ENCODE results near the gene GPR62.
A peak's percentile ranks its signal among the peaks of the same experiment; 100 is the strongest.

Gene GPR62

DNA sequence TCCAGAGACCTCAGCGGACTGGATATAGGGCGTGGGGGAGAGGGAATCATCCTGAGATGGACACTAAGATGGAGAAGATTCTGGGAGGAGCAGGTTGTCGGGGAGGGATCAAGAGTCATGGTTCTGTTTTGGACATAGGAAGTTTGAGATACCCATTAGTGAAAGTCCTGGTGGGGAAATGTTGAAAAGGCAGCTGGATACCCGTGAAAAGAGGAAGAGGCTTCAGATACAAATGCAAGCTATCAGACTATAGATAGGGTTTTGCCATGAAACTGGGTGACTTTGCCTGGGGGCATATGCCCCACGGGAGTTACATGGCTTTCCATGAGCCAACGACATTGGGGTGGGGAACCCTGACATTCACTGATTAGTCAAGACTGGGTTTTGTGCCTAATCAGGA lies 1.1 kb upstream of the GPR62 start:
- Mint-ChIP-seq H3K27ac (ENCODE audit: low read depth) (no peak overlapping the region), H3K4me3 (no peak overlapping the region), H3K36me3 (ENCODE audit: insufficient read depth) (peaks cover 1% of the 10 kb centered on the region), H3K27me3 (peaks cover 32% of the 10 kb centered on the region), H3K4me1 (peaks cover 5% of the 10 kb centered on the region), H3K9me3 (no peaks in the 10 kb centered on the region)
- no peak for ATAC-seq (replicated peaks; ENCODE audit: extremely low read depth, poor library complexity, severe bottlenecking)
- DNase-seq (ENCODE audit: low spot score in 2 of 2), result no peak

GRCh38 chr3:51954713-51955112 lies 468 bp upstream of the GPR62 start:
- ATAC-seq (replicated peaks; ENCODE audit: extremely low read depth, poor library complexity, severe bottlenecking) (no peak), DNase-seq (ENCODE audit: low spot score in 2 of 2) (no peak)
- Mint-ChIP-seq H3K27ac (ENCODE audit: low read depth) (no peak overlapping the region), H3K27me3 (peaks cover 32% of the 10 kb centered on the region), H3K9me3 (no peaks in the 10 kb centered on the region), H3K4me1 (peaks cover 5% of the 10 kb centered on the region), H3K36me3 (ENCODE audit: insufficient read depth) (peaks cover 3% of the 10 kb centered on the region), H3K4me3 (no peak overlapping the region)

GRCh38 chr3:51955893-51956770 lies 951 bp downstream of the GPR62 start:
- peaks cover 3% of the 10 kb centered on the region for H3K36me3 Mint-ChIP-seq (ENCODE audit: insufficient read depth)
- DNase-seq (ENCODE audit: low spot score in 2 of 2) (no peak), ATAC-seq (replicated peaks; ENCODE audit: extremely low read depth, poor library complexity, severe bottlenecking) (peak; percentile 57)
- peaks cover 5% of the 10 kb centered on the region for H3K4me1 Mint-ChIP-seq
- peak overlapping the region; percentile 36 for H3K4me3 Mint-ChIP-seq
- H3K9me3 Mint-ChIP-seq, result no peaks in the 10 kb centered on the region
- H3K27ac Mint-ChIP-seq (ENCODE audit: low read depth), result no peak overlapping the region
- H3K27me3 Mint-ChIP-seq, result peaks cover 32% of the 10 kb centered on the region

GRCh38 chr3:51957520-51958205 lies 2.5 kb downstream of the GPR62 start:
- peaks cover 32% of the 10 kb centered on the region for H3K27me3 Mint-ChIP-seq
- ATAC-seq (replicated peaks; ENCODE audit: extremely low read depth, poor library complexity, severe bottlenecking) (no peak), DNase-seq (ENCODE audit: low spot score in 2 of 2) (no peak)
- H3K4me3 Mint-ChIP-seq, result no peak overlapping the region
- H3K9me3 Mint-ChIP-seq, result no peaks in the 10 kb centered on the region
- peaks cover 5% of the 10 kb centered on the region for H3K4me1 Mint-ChIP-seq
- H3K36me3 Mint-ChIP-seq (ENCODE audit: insufficient read depth), result peaks cover 3% of the 10 kb centered on the region
- H3K27ac Mint-ChIP-seq (ENCODE audit: low read depth), result no peak overlapping the region

DNA sequence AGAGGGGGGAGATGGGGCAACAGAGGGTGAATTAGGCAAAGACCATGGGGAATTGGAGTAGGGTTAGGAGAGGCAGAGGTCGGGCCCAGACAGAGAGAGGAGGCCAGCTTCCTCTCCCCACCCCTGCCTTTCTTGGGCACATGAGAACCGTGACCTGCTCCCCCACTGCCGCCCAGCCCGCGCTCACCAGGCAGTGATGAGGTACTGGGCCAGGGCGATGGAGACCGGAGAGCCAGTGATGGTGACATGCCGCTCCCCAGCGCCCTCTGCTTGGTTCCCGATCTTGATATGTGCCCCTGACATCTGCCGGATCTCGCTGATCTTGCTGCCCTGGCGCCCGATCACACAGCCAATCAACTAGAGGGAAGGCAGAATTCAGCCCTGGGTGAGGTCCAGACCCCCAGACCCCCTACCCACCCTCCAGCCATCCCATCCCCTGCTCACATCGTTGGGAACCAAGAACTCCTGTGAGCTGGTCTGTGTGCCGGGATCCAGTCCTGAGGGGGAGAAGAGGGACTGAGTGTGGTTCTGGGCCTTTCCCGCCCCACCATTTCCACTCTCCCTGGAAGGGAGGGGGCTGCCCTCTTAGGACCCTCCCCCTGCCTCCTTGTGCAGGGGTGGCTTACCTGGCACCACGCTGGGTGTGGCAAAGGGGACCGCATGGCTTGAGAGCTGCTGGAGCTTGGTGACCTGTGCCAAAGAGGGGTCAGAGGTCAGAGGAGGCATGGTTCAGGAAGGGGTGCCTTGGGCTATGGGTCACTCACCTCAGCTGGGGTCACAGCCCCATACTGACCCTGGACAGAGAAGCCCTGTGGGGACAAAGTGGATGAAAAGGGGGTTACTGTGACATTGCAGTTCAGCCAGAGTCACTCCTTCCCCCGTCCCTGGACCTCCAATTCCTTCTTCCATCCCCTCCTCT lies 3.7 kb downstream of the GPR62 start:
- H3K27ac Mint-ChIP-seq (ENCODE audit: low read depth), result no peak overlapping the region
- H3K27me3 Mint-ChIP-seq, result peaks cover 22% of the 10 kb centered on the region
- no peaks in the 10 kb centered on the region for H3K9me3 Mint-ChIP-seq
- H3K4me3 Mint-ChIP-seq, result no peak overlapping the region
- H3K4me1 Mint-ChIP-seq, result peaks cover 5% of the 10 kb centered on the region
- H3K36me3 Mint-ChIP-seq (ENCODE audit: insufficient read depth), result peaks cover 3% of the 10 kb centered on the region
- no peak for ATAC-seq (replicated peaks; ENCODE audit: extremely low read depth, poor library complexity, severe bottlenecking)
- no peak for DNase-seq (ENCODE audit: low spot score in 2 of 2)

DNA sequence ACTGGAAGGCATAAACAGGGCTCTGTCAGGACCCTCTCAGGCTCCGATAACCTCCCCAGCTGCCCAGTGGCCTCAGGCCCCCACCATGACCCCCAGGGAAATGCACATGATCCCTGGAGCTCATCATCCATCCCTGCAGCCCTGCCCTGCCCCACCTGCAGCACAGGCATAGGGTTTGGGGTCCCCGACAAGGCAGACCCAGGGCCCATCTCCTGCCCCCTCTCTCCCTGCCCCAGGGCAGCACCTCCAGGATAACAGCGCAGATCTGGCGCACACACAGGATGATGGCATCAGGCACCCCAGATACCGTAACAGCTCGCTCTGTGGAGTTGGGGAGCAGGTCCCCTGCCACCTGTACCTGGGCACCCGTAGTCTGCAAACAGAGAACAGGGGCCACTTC lies 4.5 kb downstream of the GPR62 start:
- H3K27me3 Mint-ChIP-seq, result peaks cover 15% of the 10 kb centered on the region
- H3K27ac Mint-ChIP-seq (ENCODE audit: low read depth), result no peak overlapping the region
- no peak overlapping the region for H3K4me3 Mint-ChIP-seq
- peaks cover 3% of the 10 kb centered on the region for H3K36me3 Mint-ChIP-seq (ENCODE audit: insufficient read depth)
- peaks cover 9% of the 10 kb centered on the region for H3K4me1 Mint-ChIP-seq
- no peaks in the 10 kb centered on the region for H3K9me3 Mint-ChIP-seq
- ATAC-seq (replicated peaks; ENCODE audit: extremely low read depth, poor library complexity, severe bottlenecking), result no peak
- no peak for DNase-seq (ENCODE audit: low spot score in 2 of 2)

DNA sequence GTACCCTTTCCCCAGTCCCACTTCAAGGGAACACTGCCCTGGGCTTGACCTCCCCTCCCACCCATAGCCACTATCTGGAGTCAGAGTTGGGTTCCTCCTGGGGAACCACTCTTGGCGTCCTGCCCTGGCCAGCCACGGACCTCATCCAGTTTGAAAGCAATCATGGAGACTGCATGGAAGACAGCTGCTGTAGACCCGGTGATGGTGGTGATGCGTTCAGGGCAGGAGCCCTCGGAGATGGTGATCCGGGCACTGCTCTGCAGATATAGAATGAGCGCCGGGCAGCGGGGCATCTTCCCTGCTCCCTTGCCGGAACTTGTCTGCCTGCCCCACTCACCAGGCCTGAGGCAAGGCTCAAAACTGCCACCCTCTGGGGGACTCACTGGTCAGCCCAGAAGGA lies 5.2 kb downstream of the GPR62 start:
- DNase-seq (ENCODE audit: low spot score in 2 of 2) (no peak), ATAC-seq (replicated peaks; ENCODE audit: extremely low read depth, poor library complexity, severe bottlenecking) (no peak)
- no peaks in the 10 kb centered on the region for H3K9me3 Mint-ChIP-seq
- no peak overlapping the region for H3K27ac Mint-ChIP-seq (ENCODE audit: low read depth)
- peaks cover 3% of the 10 kb centered on the region for H3K36me3 Mint-ChIP-seq (ENCODE audit: insufficient read depth)
- peaks cover 8% of the 10 kb centered on the region for H3K27me3 Mint-ChIP-seq
- peaks cover 17% of the 10 kb centered on the region for H3K4me1 Mint-ChIP-seq
- H3K4me3 Mint-ChIP-seq, result no peak overlapping the region

DNA sequence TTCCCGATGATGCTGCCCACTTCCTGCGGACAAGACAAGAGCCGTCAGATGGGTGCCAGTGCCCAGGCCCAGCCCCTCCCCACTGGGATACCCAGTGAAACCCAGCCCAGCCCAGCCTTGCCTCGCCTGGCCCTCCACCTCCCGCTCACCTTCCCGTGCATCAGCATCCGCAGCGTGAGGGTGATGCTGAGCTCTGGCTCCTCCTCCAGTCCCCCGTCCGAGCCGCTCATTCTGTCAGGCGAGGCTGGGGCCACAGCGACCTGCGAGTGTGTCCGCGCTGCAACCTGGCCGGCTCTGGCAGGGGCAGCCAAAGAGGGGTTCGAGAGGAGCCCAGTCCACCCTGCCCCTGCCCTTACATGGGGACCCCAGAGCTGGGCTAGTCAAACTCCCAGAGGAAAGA lies 5.8 kb downstream of the GPR62 start:
- no peaks in the 10 kb centered on the region for H3K9me3 Mint-ChIP-seq
- peaks cover 4% of the 10 kb centered on the region for H3K36me3 Mint-ChIP-seq (ENCODE audit: insufficient read depth)
- DNase-seq (ENCODE audit: low spot score in 2 of 2) (no peak), ATAC-seq (replicated peaks; ENCODE audit: extremely low read depth, poor library complexity, severe bottlenecking) (no peak)
- H3K27ac Mint-ChIP-seq (ENCODE audit: low read depth), result no peak overlapping the region
- H3K4me1 Mint-ChIP-seq, result peaks cover 22% of the 10 kb centered on the region
- peaks cover 8% of the 10 kb centered on the region for H3K27me3 Mint-ChIP-seq
- H3K4me3 Mint-ChIP-seq, result no peak overlapping the region

DNA sequence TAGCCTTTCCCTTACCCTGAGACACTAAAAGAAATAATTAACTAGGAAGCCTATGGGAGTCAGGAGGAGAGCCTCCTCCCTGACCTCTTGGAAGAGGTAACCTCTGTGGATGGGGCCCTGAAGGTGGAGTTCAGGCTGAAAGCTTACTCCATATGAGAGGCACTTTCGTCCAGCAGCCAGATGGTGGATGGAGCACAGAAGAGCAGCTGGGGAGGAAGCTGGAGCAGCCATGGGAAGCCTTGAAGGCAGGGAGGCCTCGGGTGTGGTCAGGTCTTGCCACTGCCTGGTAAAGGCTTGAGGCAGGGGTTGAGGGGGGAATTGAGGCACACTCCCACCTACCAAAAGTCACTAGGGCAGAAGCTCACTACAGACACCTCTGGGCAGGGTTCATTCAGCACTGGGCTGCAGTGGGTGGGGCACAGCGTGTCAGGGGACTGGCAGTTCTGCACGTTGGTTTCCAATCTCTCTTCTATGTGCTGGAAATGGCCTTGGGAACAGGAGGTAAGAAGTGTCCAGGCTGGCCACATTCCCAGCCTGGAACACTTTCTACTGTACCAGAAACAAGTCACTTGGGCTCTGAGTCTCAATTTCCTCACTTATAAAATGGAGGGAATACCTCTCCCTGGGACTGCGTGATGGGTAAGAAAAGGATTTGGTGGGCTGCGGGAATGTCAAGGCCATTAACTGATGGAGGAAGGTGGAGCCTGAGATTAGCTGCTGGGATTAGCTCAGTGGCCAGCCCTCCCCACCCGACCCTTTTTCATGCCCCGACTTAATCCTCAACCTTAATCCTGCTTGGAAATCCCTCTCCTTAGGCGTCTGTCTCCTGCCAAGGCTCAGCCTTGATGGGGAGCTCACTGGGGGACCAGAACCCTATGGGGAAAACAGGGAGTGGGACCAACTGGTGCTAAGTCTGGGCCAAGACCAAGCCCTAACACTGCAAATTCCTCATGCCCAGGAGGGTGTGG lies 6.7 kb downstream of the GPR62 start:
- DNase-seq (ENCODE audit: low spot score in 2 of 2) (no peak), ATAC-seq (replicated peaks; ENCODE audit: extremely low read depth, poor library complexity, severe bottlenecking) (no peak)
- Mint-ChIP-seq H3K9me3 (no peaks in the 10 kb centered on the region), H3K27ac (ENCODE audit: low read depth) (no peak overlapping the region), H3K4me3 (no peak overlapping the region), H3K4me1 (peaks cover 17% of the 10 kb centered on the region), H3K27me3 (peaks cover 8% of the 10 kb centered on the region), H3K36me3 (ENCODE audit: insufficient read depth) (peaks cover 4% of the 10 kb centered on the region)

GRCh38 chr3:51962854-51963530 lies 7.8 kb downstream of the GPR62 start:
- peaks cover under 1% of the 10 kb centered on the region for H3K27me3 Mint-ChIP-seq
- ATAC-seq (replicated peaks; ENCODE audit: extremely low read depth, poor library complexity, severe bottlenecking) (no peak), DNase-seq (ENCODE audit: low spot score in 2 of 2) (no peak)
- H3K36me3 Mint-ChIP-seq (ENCODE audit: insufficient read depth), result peaks cover 4% of the 10 kb centered on the region
- no peaks in the 10 kb centered on the region for H3K9me3 Mint-ChIP-seq
- H3K4me1 Mint-ChIP-seq, result peaks cover 17% of the 10 kb centered on the region
- H3K27ac Mint-ChIP-seq (ENCODE audit: low read depth), result no peak overlapping the region
- H3K4me3 Mint-ChIP-seq, result no peak overlapping the region

- peaks cover 4% of the 10 kb centered on the region for H3K36me3 Mint-ChIP-seq (ENCODE audit: insufficient read depth)
- DNase-seq (ENCODE audit: low spot score in 2 of 2) (no peak), ATAC-seq (replicated peaks; ENCODE audit: extremely low read depth, poor library complexity, severe bottlenecking) (no peak)
- H3K27ac Mint-ChIP-seq (ENCODE audit: low read depth), result no peak overlapping the region
- peaks cover 23% of the 10 kb centered on the region for H3K4me1 Mint-ChIP-seq
- no peaks in the 10 kb centered on the region for H3K9me3 Mint-ChIP-seq
- no peaks in the 10 kb centered on the region for H3K27me3 Mint-ChIP-seq
- no peak overlapping the region for H3K4me3 Mint-ChIP-seq
Observed at GRCh38 chr3:51963951-51964451, 8.8 kb downstream of the GPR62 start.

All from central memory CD8-positive, alpha-beta T cell (primary cell).